HEK293T (cell line): ENCODE results near the gene OR52E8.

Source experiments
- CTCF ChIA-PET: fragments of 350-600 bp; formaldehyde crosslinking; extraction: SDS; loops from one replicate; lab custom pipeline; 2021; ENCODE audit warnings: antibody characterized with exemption, inconsistent platforms; lab: Yijun Ruan, JAX
- POLR2A ChIA-PET: fragments of 350-600 bp; formaldehyde crosslinking; extraction: SDS; loops from one replicate; lab custom pipeline; 2020; ENCODE audit warnings: antibody characterized with exemption, inconsistent platforms; lab: Yijun Ruan, JAX
- DNase-seq: peaks from one replicate; pipeline ENCODE4 v3.0.0; 2012; ENCODE audit warnings: mixed read lengths; ENCODE audit errors: extremely low spot score
- ARNT ChIP-seq: fragments of 450-650 bp; IDR thresholded peaks from 2 replicates; pipeline ENCODE4 v1.6.1; 2017; ENCODE audit warnings: mild to moderate bottlenecking
- BHLHE40 ChIP-seq: fragments of 450-650 bp; IDR thresholded peaks from 2 replicates; pipeline ENCODE4 v1.6.1; 2016; ENCODE audit warnings: mild to moderate bottlenecking, moderate library complexity, borderline replicate concordance
- CTBP1 ChIP-seq: fragments of 450-650 bp; IDR thresholded peaks from 2 replicates; pipeline ENCODE4 v1.6.1; 2016; ENCODE audit warnings: borderline replicate concordance
- ELF4 ChIP-seq: fragments of 450-650 bp; IDR thresholded peaks from 2 replicates; pipeline ENCODE4 v1.6.1; 2017; ENCODE audit warnings: antibody characterized with exemption
- FOXA1 ChIP-seq: fragments of 450-650 bp; IDR thresholded peaks from 2 replicates; pipeline ENCODE4 v1.6.1; 2016; ENCODE audit warnings: mild to moderate bottlenecking
- FOXK2 ChIP-seq: fragments of 450-650 bp; IDR thresholded peaks from 2 replicates; pipeline ENCODE4 v1.6.1; 2016; ENCODE audit warnings: mild to moderate bottlenecking
- FOXM1 ChIP-seq: fragments of 450-650 bp; IDR thresholded peaks from 2 replicates; pipeline ENCODE4 v1.6.1; 2017; ENCODE audit warnings: mild to moderate bottlenecking, borderline replicate concordance
- HDGF ChIP-seq: fragments of 450-650 bp; IDR thresholded peaks from 2 replicates; pipeline ENCODE4 v1.6.1; 2017; ENCODE audit warnings: antibody characterized with exemption, borderline replicate concordance
- L3MBTL2 ChIP-seq: fragments of 450-650 bp; conservative IDR thresholded peaks from 2 replicates; pipeline ENCODE4 v1.6.1; 2016; ENCODE audit warnings: mild to moderate bottlenecking
- LEF1 ChIP-seq: fragments of 450-650 bp; IDR thresholded peaks from 2 replicates; pipeline ENCODE4 v1.6.1; 2017; ENCODE audit warnings: mild to moderate bottlenecking, borderline replicate concordance
- NFRKB ChIP-seq: fragments of 450-650 bp; IDR thresholded peaks from 2 replicates; pipeline ENCODE4 v1.6.1; 2016; ENCODE audit warnings: mild to moderate bottlenecking, moderate library complexity
- PKNOX1 ChIP-seq: fragments of 450-650 bp; IDR thresholded peaks from 2 replicates; pipeline ENCODE4 v1.6.1; 2016
- SP1 ChIP-seq: fragments of 450-650 bp; IDR thresholded peaks from 2 replicates; pipeline ENCODE4 v1.6.1; 2017
- SUZ12 ChIP-seq: fragments of 450-650 bp; IDR thresholded peaks from 2 replicates; pipeline ENCODE4 v1.6.1; 2016; ENCODE audit warnings: mild to moderate bottlenecking
- TARDBP ChIP-seq: fragments of 450-650 bp; IDR thresholded peaks from 2 replicates; pipeline ENCODE4 v1.6.1; 2016
- ZNF384 ChIP-seq: fragments of 450-650 bp; IDR thresholded peaks from 2 replicates; pipeline ENCODE4 v1.6.1; 2016

The OR52E8 gene

DNA sequence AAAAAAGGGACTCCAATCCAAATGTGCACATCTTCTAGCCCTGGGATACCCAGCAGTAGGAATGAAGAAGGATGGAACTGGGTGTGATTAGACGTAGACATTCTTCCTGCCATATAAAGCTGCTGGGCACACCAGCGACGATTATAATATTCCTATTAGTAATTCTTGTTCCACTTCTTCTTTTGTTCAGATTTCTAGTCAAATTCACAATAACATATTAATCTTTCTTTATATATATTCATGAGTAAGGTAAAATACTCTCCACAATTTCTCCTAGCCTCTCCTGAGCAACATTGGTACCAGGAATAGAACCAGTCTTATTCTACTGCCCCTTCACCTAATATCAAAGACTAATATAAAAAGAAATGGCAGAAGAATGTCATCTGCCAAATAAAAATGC, at the start of gene OR52E8:
Gene OR52E8 (minus strand): TSS at position 101 of the 400 bp plus-strand sequence. CDS start 0 bp downstream, at position 101.
- POLR2A ChIA-PET = no interaction called here
- DNase-seq = no peak
- CTCF ChIA-PET = no interaction called here
- TF ChIP-seq L3MBTL2 (no peak), FOXA1 (no peak), FOXK2 (no peak), LEF1 (no peak), SUZ12 (no peak), ELF4 (no peak), HDGF (no peak), FOXM1 (no peak), TARDBP (no peak), ZNF384 (no peak), ARNT (no peak), SP1 (no peak), CTBP1 (no peak), BHLHE40 (no peak)

GRCh38 chr11:5899534-5899933, 42.0 kb upstream of the OR52E8 start:
- DNase-seq = no peak
- POLR2A ChIA-PET = no interaction called here
- TF ChIP-seq CTBP1 = no peak
- TF ChIP-seq BHLHE40 = no peak
- no peak for TF ChIP-seq SP1
- no peak for TF ChIP-seq SUZ12
- no peak for TF ChIP-seq FOXM1
- no peak for TF ChIP-seq PKNOX1
- no peak for TF ChIP-seq LEF1
- no peak for TF ChIP-seq ZNF384
- TF ChIP-seq FOXK2 = no peak
- no peak for TF ChIP-seq ARNT
- TF ChIP-seq TARDBP = no peak
- TF ChIP-seq FOXA1 = no peak
- TF ChIP-seq ELF4 = no peak
- TF ChIP-seq L3MBTL2 = no peak
- TF ChIP-seq NFRKB = no peak
- TF ChIP-seq HDGF = no peak
- CTCF ChIA-PET = no interaction called here

GRCh38 chr11:5892908-5893307, 35.4 kb upstream of the OR52E8 start, which contains the start of gene OR52E5:
TSS of gene OR52E5 (plus strand) at chr11:5893208. CDS start at chr11:5900777, 7,569 bp downstream.
- ChIA-PET CTCF (no interaction called here), POLR2A (no interaction called here)
- no peak for DNase-seq
- TF ChIP-seq TARDBP = no peak
- TF ChIP-seq HDGF = no peak
- TF ChIP-seq LEF1 = no peak
- TF ChIP-seq FOXM1 = no peak
- TF ChIP-seq ELF4 = no peak
- TF ChIP-seq CTBP1 = no peak
- TF ChIP-seq FOXK2 = no peak

GRCh38 chr11:5891216-5891800, 33.8 kb upstream of the OR52E8 start:
- no peak for DNase-seq
- POLR2A ChIA-PET = no interaction called here
- TF ChIP-seq SP1 = no peak
- no peak for TF ChIP-seq CTBP1
- TF ChIP-seq BHLHE40 = no peak
- TF ChIP-seq PKNOX1 = no peak; the same call in 1 of the 2 replicates
- TF ChIP-seq ELF4 = no peak
- TF ChIP-seq FOXM1 = no peak
- TF ChIP-seq SUZ12 = no peak
- TF ChIP-seq FOXK2 = no peak
- no peak for TF ChIP-seq FOXA1
- no peak for TF ChIP-seq LEF1
- no peak for TF ChIP-seq TARDBP
- TF ChIP-seq HDGF = no peak
- TF ChIP-seq L3MBTL2 = no peak
- no peak for TF ChIP-seq NFRKB
- no peak for TF ChIP-seq ARNT
- TF ChIP-seq ZNF384 = no peak

DNA sequence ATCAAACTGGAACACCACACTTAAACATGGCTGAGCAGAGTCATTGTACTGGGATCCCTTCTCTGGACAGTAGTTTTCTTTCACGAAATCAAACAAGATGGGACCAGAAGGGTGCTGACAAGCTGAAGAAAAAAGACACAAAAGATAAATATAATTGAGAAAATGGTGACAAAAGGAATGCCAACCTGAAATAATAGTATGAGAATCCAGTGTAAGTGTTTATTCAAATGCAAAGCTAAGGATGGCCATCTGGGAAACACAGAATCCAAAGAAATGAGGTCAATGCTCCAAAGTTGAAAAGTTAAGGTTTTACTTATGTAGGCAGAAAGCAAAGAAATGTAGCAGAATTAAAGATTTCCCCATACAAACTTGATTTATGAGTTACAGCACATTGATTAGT, 30.2 kb upstream of the OR52E8 start:
- DNase-seq = no peak
- ChIA-PET CTCF (interaction anchor here (0.7 kb wide), 1 partner anchor 258 kb away, joined by 3 read pairs; no protein-coding TSS in a partner anchor), POLR2A (no interaction called here)
- TF ChIP-seq TARDBP (no peak), PKNOX1 (no peak), HDGF (no peak), BHLHE40 (no peak), L3MBTL2 (no peak)

More at GRCh38 chr11:5891216-5891800, 33.8 kb upstream of the OR52E8 start:
- CTCF ChIA-PET = interaction anchor here (0.6 to 1.0 kb wide), 5 partner anchors 72 to 1265 kb away, joined by 3 to 4 read pairs (median 3); no protein-coding TSS in a partner anchor

DNA sequence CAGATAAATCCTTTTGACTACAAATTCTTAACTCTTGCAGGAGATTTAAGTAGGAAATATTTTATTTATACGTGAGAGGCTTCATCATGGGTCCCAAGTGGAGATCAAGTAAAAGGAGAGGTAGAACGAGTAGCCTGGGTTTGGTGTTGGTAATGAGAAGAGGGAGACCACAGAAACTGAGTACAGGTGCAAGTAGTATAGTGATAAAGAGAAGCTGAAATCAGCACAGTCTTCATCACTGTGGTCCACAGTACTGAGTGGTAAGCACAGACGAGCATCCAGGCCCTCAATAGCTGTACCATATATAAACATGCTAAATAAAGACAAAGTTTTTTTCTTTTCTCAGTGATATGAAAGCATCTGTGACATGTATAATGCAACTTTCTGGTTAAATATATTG, 29.7 kb upstream of the OR52E8 start:
- POLR2A ChIA-PET = no interaction called here
- TF ChIP-seq NFRKB (no peak), FOXA1 (no peak), SP1 (no peak), ELF4 (no peak), HDGF (no peak), ZNF384 (no peak), PKNOX1 (no peak), FOXM1 (no peak), FOXK2 (no peak), BHLHE40 (no peak), CTBP1 (no peak), SUZ12 (no peak), ARNT (no peak), L3MBTL2 (no peak), TARDBP (no peak), LEF1 (no peak)
- DNase-seq = no peak
- CTCF ChIA-PET = interaction anchor here (0.7 kb wide), 1 partner anchor 257 kb away, joined by 3 read pairs; no protein-coding TSS in a partner anchor
